Gastroesophageal sphincter (tissue), 3 donors: ENCODE data around the gene AGAP9.
"Not testable (repeated sequence)": the region's sequence is repeated elsewhere in the genome, so short reads cannot be mapped to it uniquely, and the experiment has no call there.

ENCODE experiments used
- CTCF ChIP-seq, 4 experiments: fragments of 200-600 bp in 2 of 4; fragments of 450-650 bp in 2 of 4; sonication (generic) in 1 of 4; IDR thresholded peaks; one replicate each; pipeline ENCODE4 v1.5.1; 2017 to 2019; ENCODE audit warnings: antibody characterized with exemption in 4 of 4, mild to moderate bottlenecking in 2 of 4, moderate library complexity in 2 of 4
- POLR2A ChIP-seq, 2 donors: fragments of 450-650 bp; IDR thresholded peaks; one replicate each; pipeline ENCODE4 v1.6.1; 2017; ENCODE audit warnings: antibody characterized with exemption in 2 of 2, mild to moderate bottlenecking in 2 of 2, moderate library complexity in 1 of 2
- POLR2AphosphoS5 ChIP-seq: sonication (generic); formaldehyde crosslinking; IDR thresholded peaks from one replicate; pipeline ENCODE4 v1.6.1; 2017; ENCODE audit warnings: antibody characterized with exemption

DNA sequence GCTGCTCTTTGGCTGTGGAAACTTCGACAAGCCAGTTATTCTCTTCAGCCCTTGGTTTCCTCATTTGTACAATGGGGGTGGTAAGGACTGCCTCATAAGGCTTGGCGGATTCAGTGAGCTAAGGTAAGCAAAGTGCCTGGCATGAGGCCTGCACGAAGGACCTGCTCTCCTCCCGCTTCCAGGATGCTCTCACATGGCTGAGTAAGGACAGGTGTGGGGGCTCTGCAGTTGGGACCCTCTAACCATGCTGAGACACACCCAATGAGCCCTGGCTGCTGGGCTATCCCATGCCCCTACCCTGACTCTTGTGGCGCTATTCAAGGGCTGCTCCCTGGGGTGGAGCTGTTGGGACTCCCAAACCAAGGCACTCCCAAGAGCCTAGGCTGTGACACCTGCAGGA lies 48.3 kb downstream of the AGAP9 start:
- TF ChIP-seq CTCF (IDR thresholded peaks at IDR 0.05); POLR2AphosphoS5; POLR2A (IDR thresholded peaks at IDR 0.05): not testable (repeated sequence)
